Endodermal cell (in vitro differentiated cells): ENCODE measurements around the gene TMTC1. TPM values are rescaled to one million over a fixed set of nuclear protein-coding genes. Genes with fewer than 3 reads are reported as not detected.

Experiments used
- DNase-seq: peaks from one replicate; pipeline ENCODE4 v3.0.0-alpha.2; 2017
- H3K27ac ChIP-seq: 2 replicates; pipeline ENCODE4 v1.5.1; 2013; ENCODE audit warnings: mild to moderate bottlenecking, low read depth, low read length, moderate library complexity
- H3K27me3 ChIP-seq: 2 replicates; pipeline ENCODE4 v1.6.1; 2013; ENCODE audit warnings: mild to moderate bottlenecking, low read length, moderate library complexity; ENCODE audit not compliant: insufficient read depth, control insufficient read depth, poor library complexity, severe bottlenecking
- H3K36me3 ChIP-seq: 2 replicates; pipeline ENCODE4 v1.7.0; 2013; ENCODE audit warnings: mild to moderate bottlenecking, low read length, moderate library complexity; ENCODE audit not compliant: control insufficient read depth, insufficient read depth
- H3K4me1 ChIP-seq: one replicate; pipeline ENCODE4 v1.7.0; 2013; ENCODE audit warnings: low read length; ENCODE audit not compliant: control insufficient read depth, insufficient read depth
- H3K4me3 ChIP-seq: 2 replicates; pipeline ENCODE4 v1.5.1; 2013; ENCODE audit warnings: mild to moderate bottlenecking, low read length, moderate library complexity
- H3K9ac ChIP-seq: 2 replicates; pipeline ENCODE4 v1.6.1; 2013; ENCODE audit warnings: mild to moderate bottlenecking, low read length, moderate library complexity; ENCODE audit not compliant: poor library complexity, severe bottlenecking; ENCODE audit errors: extremely low read depth
- H3K9me3 ChIP-seq: 2 replicates; pipeline ENCODE4 v1.6.1; 2013; ENCODE audit warnings: mild to moderate bottlenecking, low read length, moderate library complexity; ENCODE audit not compliant: control insufficient read depth
- H3K27ac Mint-ChIP-seq: 2 replicates; pipeline ENCODE4 v1.8.0; 2020; ENCODE audit warnings: mixed read lengths
- H3K27me3 Mint-ChIP-seq: 2 replicates; pipeline ENCODE4 v1.8.0; 2021; ENCODE audit warnings: mild to moderate bottlenecking, mixed read lengths; ENCODE audit not compliant: insufficient read depth
- H3K36me3 Mint-ChIP-seq: 2 replicates; pipeline ENCODE4 v1.8.0; 2020; ENCODE audit warnings: low read depth, mixed read lengths
- H3K4me1 Mint-ChIP-seq: 2 replicates; pipeline ENCODE4 v1.8.0; 2020; ENCODE audit warnings: mixed read lengths
- H3K4me3 Mint-ChIP-seq: 2 replicates; pipeline ENCODE4 v1.8.0; 2020; ENCODE audit warnings: mild to moderate bottlenecking, moderate library complexity, mixed read lengths
- H3K9me3 Mint-ChIP-seq: 2 replicates; pipeline ENCODE4 v1.8.0; 2020; ENCODE audit warnings: mild to moderate bottlenecking, mixed read lengths
- WGBS, 2 experiments: methylation state at CpG; one replicate each; pipeline versions ENCODE4 v1.1.5 to v1.1.7; 2013; ENCODE audit warnings: missing lambda C conversion rate in 2 of 2, mixed read lengths in 1 of 2; ENCODE audit not compliant: insufficient coverage in 1 of 2, insufficient read length in 1 of 2; 5-methylcytosine and 5-hydroxymethylcytosine counted together
- total RNA-seq, 2 donors: library from RNA; stranded (reverse); fragmentation: NEBNext Ultra II Directional in 1 of 2; extraction: Animal tissue kit (Norgen Biotek cat#: 25700) in 1 of 2; gene quantifications; 2 replicates in 1 of 2; 3 replicates in 1 of 2; pipeline ENCODE4 v1.2.1, GENCODE V29; 2021
- TF ChIP-seq, protein P1 (sequence below): fragments of 200-600 bp; sonication (generic); conservative IDR thresholded peaks from 2 replicates; pipeline ENCODE4 v1.5.0; 2021; ENCODE audit warnings: antibody characterized with exemption, mild to moderate bottlenecking

The TMTC1 gene
- total RNA-seq, 2 donors from 2014 or later, result 31.6 to 71.0 TPM

DNA sequence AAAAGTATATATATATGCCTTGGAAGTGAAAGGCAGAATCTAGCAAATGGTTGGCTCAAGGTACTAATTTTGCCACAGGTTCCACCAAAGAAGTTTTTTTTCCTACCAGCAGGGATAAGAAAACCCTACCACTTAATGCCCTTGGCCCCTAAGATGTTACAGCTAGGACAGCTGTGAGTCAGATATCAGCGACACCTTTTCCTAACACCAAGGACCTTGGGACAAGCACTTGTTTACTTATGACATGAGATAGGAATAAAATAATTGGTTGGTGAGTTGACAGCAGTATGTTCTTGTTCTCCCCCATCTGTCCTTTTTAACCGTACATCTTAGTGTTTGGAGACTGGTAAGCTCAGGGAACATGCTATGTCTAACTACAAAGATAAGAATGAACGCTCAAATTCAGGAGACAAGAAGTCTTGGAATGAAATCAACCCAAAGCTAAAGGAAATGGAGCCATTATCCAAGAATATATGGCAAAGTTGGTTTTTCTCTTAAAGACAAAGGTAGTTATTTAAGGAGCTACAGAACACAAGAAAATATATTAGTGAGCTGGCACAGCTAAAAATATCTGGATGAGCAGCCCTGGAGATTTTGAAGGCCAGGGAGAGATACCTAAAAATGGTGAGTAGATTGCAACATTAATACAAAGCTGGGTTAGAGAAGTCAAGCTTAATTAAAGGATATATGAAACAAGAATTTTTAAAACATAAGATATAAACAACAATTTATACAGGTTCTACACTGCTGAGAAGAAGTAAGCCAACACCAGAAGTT, 126.8 kb downstream of the TMTC1 start:
- Histone ChIP-seq H3K9me3 (no peaks in the 10 kb centered on the region), H3K36me3 (peaks cover 17% of the 10 kb centered on the region), H3K4me3 (no peak overlapping the region), H3K27me3 (no peaks in the 10 kb centered on the region), H3K27ac (no peak overlapping the region), H3K9ac (no peak overlapping the region), H3K4me1 (no peaks in the 10 kb centered on the region)
- Mint-ChIP-seq H3K36me3 (peaks cover 62% of the 10 kb centered on the region), H3K27ac (no peak overlapping the region), H3K4me3 (no peak overlapping the region), H3K9me3 (no peaks in the 10 kb centered on the region), H3K4me1 (peaks cover 9% of the 10 kb centered on the region), H3K27me3 (no peaks in the 10 kb centered on the region)
- DNase-seq, result no peak
- TF ChIP-seq, protein P1, sequence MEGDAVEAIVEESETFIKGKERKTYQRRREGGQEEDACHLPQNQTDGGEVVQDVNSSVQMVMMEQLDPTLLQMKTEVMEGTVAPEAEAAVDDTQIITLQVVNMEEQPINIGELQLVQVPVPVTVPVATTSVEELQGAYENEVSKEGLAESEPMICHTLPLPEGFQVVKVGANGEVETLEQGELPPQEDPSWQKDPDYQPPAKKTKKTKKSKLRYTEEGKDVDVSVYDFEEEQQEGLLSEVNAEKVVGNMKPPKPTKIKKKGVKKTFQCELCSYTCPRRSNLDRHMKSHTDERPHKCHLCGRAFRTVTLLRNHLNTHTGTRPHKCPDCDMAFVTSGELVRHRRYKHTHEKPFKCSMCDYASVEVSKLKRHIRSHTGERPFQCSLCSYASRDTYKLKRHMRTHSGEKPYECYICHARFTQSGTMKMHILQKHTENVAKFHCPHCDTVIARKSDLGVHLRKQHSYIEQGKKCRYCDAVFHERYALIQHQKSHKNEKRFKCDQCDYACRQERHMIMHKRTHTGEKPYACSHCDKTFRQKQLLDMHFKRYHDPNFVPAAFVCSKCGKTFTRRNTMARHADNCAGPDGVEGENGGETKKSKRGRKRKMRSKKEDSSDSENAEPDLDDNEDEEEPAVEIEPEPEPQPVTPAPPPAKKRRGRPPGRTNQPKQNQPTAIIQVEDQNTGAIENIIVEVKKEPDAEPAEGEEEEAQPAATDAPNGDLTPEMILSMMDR, result peak; percentile 36
- 80 to 97% methylated on average over 3 of the region's 3 CpGs for WGBS, 2 experiments

DNA sequence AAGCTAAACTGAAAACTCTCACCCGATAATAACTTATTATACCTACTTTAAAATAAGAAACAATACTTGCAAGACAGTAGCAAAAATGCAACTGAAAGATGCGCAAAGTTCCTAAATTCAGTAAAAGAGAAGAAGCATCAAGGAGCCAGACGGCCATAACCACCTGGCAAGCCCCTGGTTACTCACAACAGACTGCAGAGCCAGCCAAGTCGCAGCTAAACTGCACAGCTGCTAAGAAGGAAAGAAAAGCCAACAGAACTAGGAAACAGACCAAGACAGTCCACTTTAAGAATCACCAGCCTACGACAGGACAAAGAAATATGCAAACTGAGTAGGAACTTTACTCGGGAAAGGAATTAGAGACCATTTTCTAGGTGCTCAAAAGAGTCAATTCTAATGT, 127.9 kb downstream of the TMTC1 start:
- DNase-seq, result no peak
- H3K36me3 ChIP-seq, result peaks cover 23% of the 10 kb centered on the region
- H3K27ac ChIP-seq, result no peak overlapping the region
- H3K4me1 ChIP-seq, result no peaks in the 10 kb centered on the region
- Mint-ChIP-seq H3K9me3 (no peaks in the 10 kb centered on the region), H3K27ac (no peak overlapping the region), H3K4me3 (no peak overlapping the region), H3K36me3 (peaks cover 65% of the 10 kb centered on the region), H3K27me3 (no peaks in the 10 kb centered on the region), H3K4me1 (peaks cover 9% of the 10 kb centered on the region)
- 90 to 97% methylated on average over 5 to 6 of the region's 6 CpGs for whole genome bisulfite sequencing, 2 experiments
- H3K27me3 ChIP-seq, result no peaks in the 10 kb centered on the region
- no peak overlapping the region for H3K4me3 ChIP-seq
- no peaks in the 10 kb centered on the region for H3K9me3 ChIP-seq
- no peak overlapping the region for H3K9ac ChIP-seq
- TF ChIP-seq, protein P1, result no peak

DNA sequence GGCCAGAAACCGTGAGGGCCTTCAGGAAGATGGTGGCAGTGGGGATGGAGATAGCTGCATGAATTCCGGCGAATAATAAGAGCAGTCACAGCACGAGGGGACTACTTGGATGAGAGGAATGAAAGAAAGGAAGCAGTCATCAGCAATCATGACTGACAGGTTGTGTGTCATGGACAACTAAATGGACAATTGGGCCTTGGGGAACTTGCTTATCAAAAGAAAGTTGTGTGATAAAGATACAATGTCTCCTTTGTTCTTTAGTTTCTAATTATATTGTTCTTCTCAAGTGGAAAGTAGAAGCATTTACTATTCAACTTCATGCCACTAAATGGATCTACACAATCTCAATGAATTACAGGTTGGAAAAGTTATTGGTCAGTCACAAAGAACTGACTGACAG, 130.5 kb downstream of the TMTC1 start:
- Histone ChIP-seq H3K27ac (no peak overlapping the region), H3K4me3 (no peak overlapping the region), H3K9me3 (no peaks in the 10 kb centered on the region), H3K36me3 (peaks cover 29% of the 10 kb centered on the region), H3K27me3 (no peaks in the 10 kb centered on the region), H3K9ac (no peak overlapping the region), H3K4me1 (no peaks in the 10 kb centered on the region)
- H3K27ac Mint-ChIP-seq, result no peak overlapping the region
- DNase-seq, result no peak
- WGBS, 2 experiments, result 79 to 96% methylated on average over 3 to 4 of the region's 4 CpGs
- TF ChIP-seq, protein P1, result no peak
- H3K27me3 Mint-ChIP-seq, result no peaks in the 10 kb centered on the region
- peaks cover 72% of the 10 kb centered on the region for H3K36me3 Mint-ChIP-seq
- H3K4me3 Mint-ChIP-seq, result no peak overlapping the region
- H3K4me1 Mint-ChIP-seq, result peaks cover 9% of the 10 kb centered on the region
- no peaks in the 10 kb centered on the region for H3K9me3 Mint-ChIP-seq
